ENCODE data around the gene MORN2. TPM values are rescaled to one million over a fixed set of nuclear protein-coding genes. Genes with fewer than 3 reads are reported as not detected.
"Not testable (repeated sequence)": the region's sequence is repeated elsewhere in the genome, so short reads cannot be mapped to it uniquely, and the experiment has no call there.

MORN2 gene
- 25.3 and 34.7 TPM in 2 replicates for total RNA-seq (ENCODE audit: low replicate concordance)

- DNase-seq (ENCODE audit: low read depth), result peak; percentile 74
- TF ChIP-seq, protein P1, sequence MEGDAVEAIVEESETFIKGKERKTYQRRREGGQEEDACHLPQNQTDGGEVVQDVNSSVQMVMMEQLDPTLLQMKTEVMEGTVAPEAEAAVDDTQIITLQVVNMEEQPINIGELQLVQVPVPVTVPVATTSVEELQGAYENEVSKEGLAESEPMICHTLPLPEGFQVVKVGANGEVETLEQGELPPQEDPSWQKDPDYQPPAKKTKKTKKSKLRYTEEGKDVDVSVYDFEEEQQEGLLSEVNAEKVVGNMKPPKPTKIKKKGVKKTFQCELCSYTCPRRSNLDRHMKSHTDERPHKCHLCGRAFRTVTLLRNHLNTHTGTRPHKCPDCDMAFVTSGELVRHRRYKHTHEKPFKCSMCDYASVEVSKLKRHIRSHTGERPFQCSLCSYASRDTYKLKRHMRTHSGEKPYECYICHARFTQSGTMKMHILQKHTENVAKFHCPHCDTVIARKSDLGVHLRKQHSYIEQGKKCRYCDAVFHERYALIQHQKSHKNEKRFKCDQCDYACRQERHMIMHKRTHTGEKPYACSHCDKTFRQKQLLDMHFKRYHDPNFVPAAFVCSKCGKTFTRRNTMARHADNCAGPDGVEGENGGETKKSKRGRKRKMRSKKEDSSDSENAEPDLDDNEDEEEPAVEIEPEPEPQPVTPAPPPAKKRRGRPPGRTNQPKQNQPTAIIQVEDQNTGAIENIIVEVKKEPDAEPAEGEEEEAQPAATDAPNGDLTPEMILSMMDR (IDR thresholded peaks at IDR 0.05; ENCODE audit: insufficient read depth, low read length), result no peak
- H3K4me3 ChIP-seq (ENCODE audit: low read depth, low read length), result peak within 1 kb of the TSS; percentile 97
Observed at GRCh38 chr2:38875576-38876367, at the start of gene MORN2, which contains the start of gene DHX57. MORN2 (plus strand) TSS chr2:38875976. DHX57 (minus strand) TSS chr2:38875934; CDS start chr2:38868405, 7,529 bp downstream.

- peak; percentile 85 for DNase-seq (ENCODE audit: low read depth)
- not testable (repeated sequence) for H3K4me3 ChIP-seq (ENCODE audit: low read depth, low read length)
Observed at GRCh38 chr2:38827539-38828145, 48.1 kb upstream of the MORN2 start.

DNA sequence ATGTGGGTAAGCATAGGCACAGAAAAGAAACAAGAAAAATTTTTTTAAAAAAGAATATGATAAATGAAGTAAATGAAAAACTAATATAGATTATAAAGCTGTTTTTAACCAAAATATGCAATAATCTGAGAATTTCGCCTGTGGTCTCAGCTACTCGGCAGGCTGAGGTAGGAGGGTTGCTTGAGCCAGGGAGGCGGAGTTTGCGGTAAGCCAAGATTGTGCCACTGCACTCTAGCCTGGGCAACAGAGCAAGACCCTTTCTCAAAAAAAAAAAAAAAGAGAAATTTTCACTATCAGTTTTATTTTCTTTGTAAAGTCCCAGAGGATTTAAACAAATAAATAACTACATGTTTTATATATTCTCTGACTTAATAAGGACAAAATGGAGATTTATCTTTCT, 47.3 kb upstream of the MORN2 start:
- DNase-seq (ENCODE audit: low read depth), result no peak
- no peak overlapping the region for H3K4me3 ChIP-seq (ENCODE audit: low read depth, low read length)
- TF ChIP-seq, protein P1 (IDR thresholded peaks at IDR 0.05; ENCODE audit: insufficient read depth, low read length), result no peak

GRCh38 chr2:38829971-38830370, 45.8 kb upstream of the MORN2 start:
- TF ChIP-seq, protein P1 (IDR thresholded peaks at IDR 0.05; ENCODE audit: insufficient read depth, low read length), result no peak
- DNase-seq (ENCODE audit: low read depth), result no peak
- no peak overlapping the region for H3K4me3 ChIP-seq (ENCODE audit: low read depth, low read length)

DNA sequence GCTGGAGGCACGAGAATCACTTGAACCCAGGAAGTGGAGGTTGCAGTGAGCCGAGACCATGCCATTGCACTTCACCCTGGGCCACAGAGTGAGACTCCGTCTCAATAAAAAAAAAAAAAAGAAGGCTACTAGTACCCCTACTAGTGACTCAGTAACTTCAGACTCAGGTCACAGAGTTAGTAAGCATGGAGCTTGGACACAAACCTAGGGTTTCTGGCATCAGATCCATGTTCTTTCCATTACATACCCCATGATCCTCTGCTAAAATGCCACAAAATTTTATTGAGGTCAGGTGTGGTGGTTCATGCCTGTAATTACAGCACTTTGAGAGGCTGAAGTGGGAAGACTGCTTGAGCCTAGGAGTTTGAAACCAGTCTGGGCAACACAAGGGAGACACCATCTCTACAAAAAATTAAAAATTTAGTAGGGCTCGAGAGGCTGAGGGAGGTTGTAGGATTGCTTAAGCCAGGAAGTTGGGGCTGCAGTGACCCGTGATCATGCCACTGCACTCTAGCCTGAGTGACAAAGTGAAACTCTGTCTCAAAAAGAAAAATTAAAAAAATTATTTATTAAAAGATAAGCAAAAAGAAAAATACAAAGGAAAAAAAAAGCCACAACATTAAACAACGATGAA, 45.1 kb upstream of the MORN2 start:
- H3K4me3 ChIP-seq (ENCODE audit: low read depth, low read length), result no peak overlapping the region
- TF ChIP-seq, protein P1 (IDR thresholded peaks at IDR 0.05; ENCODE audit: insufficient read depth, low read length), result no peak
- DNase-seq (ENCODE audit: low read depth), result no peak

GRCh38 chr2:38835015-38835601, 40.7 kb upstream of the MORN2 start:
- TF ChIP-seq, protein P1 (IDR thresholded peaks at IDR 0.05; ENCODE audit: insufficient read depth, low read length), result peak; percentile 47
- peak; percentile 36 for DNase-seq (ENCODE audit: low read depth)
- H3K4me3 ChIP-seq (ENCODE audit: low read depth, low read length), result no peak overlapping the region

- H3K4me3 ChIP-seq (ENCODE audit: low read depth, low read length), result no peak overlapping the region
- TF ChIP-seq, protein P1 (IDR thresholded peaks at IDR 0.05; ENCODE audit: insufficient read depth, low read length), result no peak
- no peak for DNase-seq (ENCODE audit: low read depth)
Observed at GRCh38 chr2:38835990-38836389, 39.8 kb upstream of the MORN2 start.
